ENCODE results near the gene HARS2. TPM values are rescaled to one million over a fixed set of nuclear protein-coding genes. Genes with fewer than 3 reads are reported as not detected.
A peak's percentile ranks its signal among the peaks of the same experiment; 100 is the strongest.
"Not testable (repeated sequence)": the region's sequence is repeated elsewhere in the genome, so short reads cannot be mapped to it uniquely, and the experiment has no call there.

HARS2 gene
- total RNA-seq, 2 experiments from 2014 or later, result 38.1 to 38.3 TPM

DNA sequence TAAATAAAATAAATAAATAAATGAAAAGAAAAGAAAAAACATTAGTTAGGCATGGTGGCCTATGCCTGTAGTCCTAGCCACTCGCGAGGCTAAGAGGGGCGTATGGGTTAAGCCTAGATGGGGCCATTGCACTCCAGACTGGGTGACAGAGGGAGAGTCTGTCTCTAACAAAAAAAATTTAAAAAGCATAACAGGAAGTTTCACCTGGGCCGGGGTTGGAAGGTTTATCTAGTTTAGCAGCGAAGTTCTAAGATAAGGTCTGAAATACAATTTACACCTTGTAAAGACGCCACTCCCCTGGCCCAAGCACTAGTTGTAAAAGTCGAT lies 27.0 kb downstream of the HARS2 start:
- DNase-seq, result no peak
- peaks cover 0 to 6% of the 10 kb centered on the region in 2 experiments for H3K27me3 ChIP-seq (ENCODE audit: control insufficient read depth in 1 of 2, insufficient read depth in 2 of 2, low read length in 2 of 2)
- TF ChIP-seq, protein P1, sequence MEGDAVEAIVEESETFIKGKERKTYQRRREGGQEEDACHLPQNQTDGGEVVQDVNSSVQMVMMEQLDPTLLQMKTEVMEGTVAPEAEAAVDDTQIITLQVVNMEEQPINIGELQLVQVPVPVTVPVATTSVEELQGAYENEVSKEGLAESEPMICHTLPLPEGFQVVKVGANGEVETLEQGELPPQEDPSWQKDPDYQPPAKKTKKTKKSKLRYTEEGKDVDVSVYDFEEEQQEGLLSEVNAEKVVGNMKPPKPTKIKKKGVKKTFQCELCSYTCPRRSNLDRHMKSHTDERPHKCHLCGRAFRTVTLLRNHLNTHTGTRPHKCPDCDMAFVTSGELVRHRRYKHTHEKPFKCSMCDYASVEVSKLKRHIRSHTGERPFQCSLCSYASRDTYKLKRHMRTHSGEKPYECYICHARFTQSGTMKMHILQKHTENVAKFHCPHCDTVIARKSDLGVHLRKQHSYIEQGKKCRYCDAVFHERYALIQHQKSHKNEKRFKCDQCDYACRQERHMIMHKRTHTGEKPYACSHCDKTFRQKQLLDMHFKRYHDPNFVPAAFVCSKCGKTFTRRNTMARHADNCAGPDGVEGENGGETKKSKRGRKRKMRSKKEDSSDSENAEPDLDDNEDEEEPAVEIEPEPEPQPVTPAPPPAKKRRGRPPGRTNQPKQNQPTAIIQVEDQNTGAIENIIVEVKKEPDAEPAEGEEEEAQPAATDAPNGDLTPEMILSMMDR (IDR thresholded peaks at IDR 0.05), result no peak
- H3K36me3 ChIP-seq (ENCODE audit: insufficient read depth, low read length), result no peaks in the 10 kb centered on the region
- CTCF ChIA-PET, result no interaction called here
- POLR2A ChIA-PET, result no interaction called here
- no peaks in the 10 kb centered on the region for H3K9me3 ChIP-seq (ENCODE audit: control insufficient read depth in 1 of 2, insufficient read depth in 1 of 2, low read length in 2 of 2)
- H3K4me1 Mint-ChIP-seq (ENCODE audit: low read depth), result peaks cover 1% of the 10 kb centered on the region
- no peak for ATAC-seq (ENCODE audit: poor library complexity)
- no peak overlapping the region for H3K27ac Mint-ChIP-seq
- no peak overlapping the region for H3K27ac ChIP-seq (ENCODE audit: low read depth in 1 of 2, low read length in 2 of 2)
- H3K9me3 Mint-ChIP-seq, result no peaks in the 10 kb centered on the region
- no peaks in the 10 kb centered on the region for H3K4me1 ChIP-seq (ENCODE audit: insufficient read depth, low read length)
- H3K4me3 ChIP-seq (ENCODE audit: low read length), result no peak overlapping the region
- peaks cover 13% of the 10 kb centered on the region for H3K27me3 Mint-ChIP-seq
- no peak overlapping the region for H3K4me3 Mint-ChIP-seq
- intact Hi-C loops (cut with DNase I, micrococcal nuclease), result loop anchor here in 1 of 2 experiments (5.0 kb wide), 1 partner anchor 476 kb away; no protein-coding TSS in a partner anchor
- no peaks in the 10 kb centered on the region for H3K36me3 Mint-ChIP-seq (ENCODE audit: low read depth)

DNA sequence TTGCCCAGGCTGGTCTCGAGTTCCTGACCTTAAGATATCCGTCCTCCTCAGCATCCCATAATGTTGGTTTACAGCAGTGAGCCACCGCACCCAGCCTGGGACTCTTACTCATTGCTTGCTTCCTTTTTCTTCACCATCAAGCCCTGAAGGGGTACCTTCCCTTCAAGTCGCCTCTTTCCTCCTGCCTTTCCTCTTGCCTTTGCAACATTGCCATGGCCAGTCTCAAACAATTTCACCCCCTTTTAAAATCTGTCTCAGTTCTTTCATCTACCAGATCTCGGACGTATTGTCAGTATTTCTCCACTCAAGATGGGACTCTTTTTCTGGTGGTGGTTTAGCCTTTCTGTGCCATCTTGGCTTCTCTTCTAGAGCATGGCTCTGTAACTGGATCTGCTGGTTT lies 29.5 kb downstream of the HARS2 start:
- H3K4me3 Mint-ChIP-seq; H3K36me3 ChIP-seq (ENCODE audit: insufficient read depth, low read length); H3K9me3 Mint-ChIP-seq; H3K27ac ChIP-seq (ENCODE audit: low read depth in 1 of 2, low read length in 2 of 2); H3K36me3 Mint-ChIP-seq (ENCODE audit: low read depth); H3K4me3 ChIP-seq (ENCODE audit: low read length); ATAC-seq (ENCODE audit: poor library complexity); DNase-seq; H3K27ac Mint-ChIP-seq; H3K27me3 ChIP-seq (ENCODE audit: control insufficient read depth in 1 of 2, insufficient read depth in 2 of 2, low read length in 2 of 2); H3K9me3 ChIP-seq (ENCODE audit: control insufficient read depth in 1 of 2, insufficient read depth in 1 of 2, low read length in 2 of 2); H3K4me1 Mint-ChIP-seq (ENCODE audit: low read depth); H3K4me1 ChIP-seq (ENCODE audit: insufficient read depth, low read length): not testable (repeated sequence)
- H3K27me3 Mint-ChIP-seq, result peaks cover 29% of the 10 kb centered on the region
- ChIA-PET POLR2A (interaction anchor here (0.8 kb wide), 1 partner anchor 73 kb away, joined by 3 read pairs; the partner anchor contains the start of genes IK and NDUFA2), CTCF (interaction anchor here (0.9 to 2.0 kb wide), 8 partner anchors 9 to 476 kb away, joined by 3 to 13 read pairs (median 6); partner anchors contain the start of genes EIF4EBP3, HBEGF and IK)
- intact Hi-C loops (cut with DNase I, micrococcal nuclease), result loop anchor here (1.0 to 10.0 kb wide), 5 partner anchors 56 to 476 kb away; partner anchors contain the start of gene WDR55 (in 1 of the 2)

DNA sequence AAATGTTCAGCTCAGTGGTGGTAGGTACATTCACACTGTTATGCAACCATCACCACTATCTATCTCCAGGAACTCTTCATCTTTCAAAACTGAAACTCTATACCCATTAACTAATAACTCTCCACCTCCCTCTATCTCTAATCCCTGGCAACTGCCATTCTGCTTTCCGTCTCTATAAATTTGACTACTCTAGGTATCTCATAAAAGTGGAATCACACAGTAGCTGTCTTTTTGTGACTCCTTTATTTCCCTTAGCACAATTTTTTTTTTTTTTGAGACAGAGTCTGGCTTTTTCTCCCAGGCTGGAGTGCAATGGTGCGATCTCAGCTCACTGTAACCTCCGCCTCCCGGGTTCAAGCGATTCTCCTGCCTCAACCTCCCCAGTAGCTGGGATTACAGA lies 30.1 kb downstream of the HARS2 start:
- CTCF ChIA-PET, result interaction anchor here (1.3 to 2.0 kb wide), 3 partner anchors 10 to 358 kb away, joined by 3 to 7 read pairs (median 4); partner anchors contain the start of gene EIF4EBP3

DNA sequence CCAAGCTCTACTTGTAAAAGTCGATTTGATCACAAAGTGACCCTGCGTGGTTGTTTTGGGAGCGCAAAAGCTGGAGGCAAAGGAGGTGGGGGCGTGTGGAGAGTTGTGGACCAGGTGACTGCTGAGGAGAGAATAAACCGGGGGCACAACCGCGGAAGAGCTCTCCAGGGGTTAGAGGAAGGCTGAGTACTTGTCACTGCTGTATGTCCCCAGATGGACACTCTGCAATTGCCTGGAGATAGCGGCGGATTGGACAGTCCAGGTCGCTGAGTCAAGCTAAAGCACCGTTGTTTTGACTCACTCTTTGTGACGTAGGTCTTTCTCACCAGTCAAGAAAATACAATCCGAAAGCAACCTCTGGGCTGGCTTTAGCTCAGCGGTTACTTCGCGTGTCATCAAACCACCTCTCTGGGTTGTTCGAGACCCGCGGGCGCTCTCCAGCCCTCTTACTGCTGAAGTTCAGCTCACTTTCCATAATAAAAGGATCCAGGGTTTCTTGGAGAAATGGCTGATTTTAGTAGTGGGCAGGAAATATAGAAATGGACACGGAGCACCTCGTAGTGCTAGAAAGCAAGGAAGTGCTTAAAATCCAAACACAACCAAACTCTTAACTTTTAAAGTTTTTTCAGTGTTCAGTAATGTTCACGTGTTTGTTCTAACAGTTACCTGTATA lies 34.7 kb downstream of the HARS2 start:
- H3K9me3 Mint-ChIP-seq, result no peaks in the 10 kb centered on the region

More for the DNA sequence above, 30.1 kb downstream of the HARS2 start:
- POLR2A ChIA-PET; H3K27me3 ChIP-seq (ENCODE audit: control insufficient read depth in 1 of 2, insufficient read depth in 2 of 2, low read length in 2 of 2); H3K4me1 Mint-ChIP-seq (ENCODE audit: low read depth); H3K27ac Mint-ChIP-seq; H3K27ac ChIP-seq (ENCODE audit: low read depth in 1 of 2, low read length in 2 of 2); H3K4me1 ChIP-seq (ENCODE audit: insufficient read depth, low read length); H3K36me3 ChIP-seq (ENCODE audit: insufficient read depth, low read length); H3K36me3 Mint-ChIP-seq (ENCODE audit: low read depth); ATAC-seq (ENCODE audit: poor library complexity); DNase-seq; H3K9me3 ChIP-seq (ENCODE audit: control insufficient read depth in 1 of 2, insufficient read depth in 1 of 2, low read length in 2 of 2); H3K4me3 ChIP-seq (ENCODE audit: low read length); H3K9me3 Mint-ChIP-seq; H3K4me3 Mint-ChIP-seq: not testable (repeated sequence)
- H3K27me3 Mint-ChIP-seq, result peaks cover 36% of the 10 kb centered on the region
- intact Hi-C loops (cut with DNase I, micrococcal nuclease), result loop anchor here in 1 of 2 experiments (2.0 to 10.0 kb wide), 2 partner anchors 247 to 349 kb away; no protein-coding TSS in a partner anchor

More for the DNA sequence above, 34.7 kb downstream of the HARS2 start:
- Histone ChIP-seq H3K9me3 (ENCODE audit: control insufficient read depth in 1 of 2, insufficient read depth in 1 of 2, low read length in 2 of 2) (peaks cover 0 to 5% of the 10 kb centered on the region in 2 experiments), H3K27ac (ENCODE audit: low read depth in 1 of 2, low read length in 2 of 2) (no peak overlapping the region), H3K4me3 (ENCODE audit: low read length) (peak overlapping the region; percentile 17), H3K4me1 (ENCODE audit: insufficient read depth, low read length) (peaks cover 7% of the 10 kb centered on the region), H3K27me3 (ENCODE audit: control insufficient read depth in 1 of 2, insufficient read depth in 2 of 2, low read length in 2 of 2) (peaks cover 0 to 6% of the 10 kb centered on the region in 2 experiments), H3K36me3 (ENCODE audit: insufficient read depth, low read length) (no peaks in the 10 kb centered on the region)
- Mint-ChIP-seq H3K36me3 (ENCODE audit: low read depth) (peaks cover 4% of the 10 kb centered on the region), H3K27me3 (peaks cover 42% of the 10 kb centered on the region), H3K4me3 (peak overlapping the region; percentile 83), H3K27ac (peak overlapping the region; percentile 89), H3K4me1 (ENCODE audit: low read depth) (peaks cover 16% of the 10 kb centered on the region)
- TF ChIP-seq, protein P1 (IDR thresholded peaks at IDR 0.05), result no peak
- CTCF ChIA-PET, result interaction anchor here (0.7 kb wide), 1 partner anchor 15 kb away, joined by 3 read pairs; no protein-coding TSS in a partner anchor
- peak; percentile 25 to 83 (median 49) for DNase-seq
- ATAC-seq (ENCODE audit: poor library complexity), result peak; percentile 91
- POLR2A ChIA-PET, result interaction anchor here (0.7 to 1.5 kb wide), 4 partner anchors 10 to 170 kb away, joined by 3 to 7 read pairs (median 4); partner anchors contain the start of genes IK and NDUFA2
- intact Hi-C loops (cut with DNase I, micrococcal nuclease), result loop anchor here in 1 of 2 experiments (10.0 kb wide), 1 partner anchor 251 kb away; no protein-coding TSS in a partner anchor

All from CD4-positive, alpha-beta T cell (primary cell).